ENCODE data around the gene GNAZ.

- no peak for TF ChIP-seq CTCF (IDR thresholded peaks at IDR 0.05)
- TF ChIP-seq POLR2A (IDR thresholded peaks at IDR 0.05), result no peak
- no peak for TF ChIP-seq POLR2AphosphoS5 (IDR thresholded peaks at IDR 0.05)
- TF ChIP-seq EP300 (IDR thresholded peaks at IDR 0.05), result no peak
These were observed 88.9 kb downstream of the GNAZ start for GRCh38 chr22:23159291-23159630.
